MM.1S (cell line): ENCODE results near the gene RPL10A.

Source experiments
- CTCF ChIP-seq: fragments of 300-600 bp; sonication (generic); IDR thresholded peaks from 2 replicates; pipeline ENCODE4 v1.5.1; 2016; ENCODE audit warnings: antibody characterized with exemption, low read length, mixed read lengths
- EZH2phosphoT487 ChIP-seq: fragments of 300-600 bp; sonication (generic); IDR thresholded peaks from 2 replicates; pipeline ENCODE4 v1.6.1; 2018; ENCODE audit warnings: antibody characterized with exemption, low read length

- TF ChIP-seq CTCF (no peak), EZH2phosphoT487 (no peak)
Measured at GRCh38 chr6:35518566-35519312, 50.5 kb downstream of the RPL10A start.
